ENCODE measurements around the gene PRPF40B. TPM values are rescaled to one million over a fixed set of nuclear protein-coding genes. Genes with fewer than 3 reads are reported as not detected.

Gene PRPF40B
- total RNA-seq, 2 experiments from 2014 or later = 4.7 to 6.5 TPM

- CTCF ChIA-PET = interaction anchor here (0.5 to 3.6 kb wide), 13 partner anchors 9 to 232 kb away, joined by 3 to 56 read pairs (median 5); partner anchors contain the start of genes FMNL3 and TMBIM6
- Mint-ChIP-seq H3K36me3 (ENCODE audit: low read depth) (peaks cover 63% of the 10 kb centered on the region), H3K27me3 (no peaks in the 10 kb centered on the region), H3K27ac (peak overlapping the region; percentile 78), H3K4me3 (no peak overlapping the region), H3K4me1 (ENCODE audit: low read depth) (peaks cover 42% of the 10 kb centered on the region), H3K9me3 (no peaks in the 10 kb centered on the region)
- intact Hi-C loops (cut with DNase I, micrococcal nuclease) = loop anchor here (2.0 to 5.0 kb wide), 4 partner anchors 17 to 192 kb away; no protein-coding TSS in a partner anchor
- Histone ChIP-seq H3K4me3 (ENCODE audit: low read length) (no peak overlapping the region), H3K27ac (ENCODE audit: low read depth in 1 of 2, low read length in 2 of 2) (peak overlapping the region; percentile 17 to 18), H3K4me1 (ENCODE audit: insufficient read depth, low read length) (peaks cover 31% of the 10 kb centered on the region), H3K27me3 (ENCODE audit: control insufficient read depth in 1 of 2, insufficient read depth in 2 of 2, low read length in 2 of 2) (no peaks in the 10 kb centered on the region), H3K9me3 (ENCODE audit: control insufficient read depth in 1 of 2, insufficient read depth in 1 of 2, low read length in 2 of 2) (no peaks in the 10 kb centered on the region), H3K36me3 (ENCODE audit: insufficient read depth, low read length) (peaks cover 47% of the 10 kb centered on the region)
- TF ChIP-seq CTCF (IDR thresholded peaks at IDR 0.05) = no peak
- DNase-seq (no peak), ATAC-seq (ENCODE audit: poor library complexity) (no peak)
- POLR2A ChIA-PET = interaction anchor here (0.7 to 5.3 kb wide), 6 partner anchors 17 to 514 kb away, joined by 3 to 36 read pairs (median 4); partner anchors contain the start of genes FMNL3 and NCKAP5L
Observed at GRCh38 chr12:49645146-49646039, 22.0 kb downstream of the PRPF40B start.

GRCh38 chr12:49646331-49646830, 23.0 kb downstream of the PRPF40B start:
- H3K4me3 ChIP-seq (ENCODE audit: low read length) = no peak overlapping the region
- Mint-ChIP-seq H3K4me1 (ENCODE audit: low read depth) (peaks cover 42% of the 10 kb centered on the region), H3K27ac (peak overlapping the region; percentile 78), H3K27me3 (no peaks in the 10 kb centered on the region), H3K36me3 (ENCODE audit: low read depth) (peaks cover 73% of the 10 kb centered on the region), H3K4me3 (no peak overlapping the region), H3K9me3 (no peaks in the 10 kb centered on the region)
- no peaks in the 10 kb centered on the region for H3K27me3 ChIP-seq (ENCODE audit: control insufficient read depth in 1 of 2, insufficient read depth in 2 of 2, low read length in 2 of 2)
- H3K4me1 ChIP-seq (ENCODE audit: insufficient read depth, low read length) = peaks cover 31% of the 10 kb centered on the region
- no peak for DNase-seq
- CTCF ChIA-PET = interaction anchor here (2.0 to 3.6 kb wide), 2 partner anchors 49 to 59 kb away, joined by 5 to 56 read pairs; partner anchors contain the start of gene FMNL3
- peaks cover 52% of the 10 kb centered on the region for H3K36me3 ChIP-seq (ENCODE audit: insufficient read depth, low read length)
- no peak overlapping the region for H3K27ac ChIP-seq (ENCODE audit: low read depth in 1 of 2, low read length in 2 of 2)
- ATAC-seq (ENCODE audit: poor library complexity) = no peak
- intact Hi-C loops (cut with DNase I, micrococcal nuclease) = loop anchor here in 1 of 2 experiments (5.0 kb wide), 1 partner anchor 191 kb away; no protein-coding TSS in a partner anchor
- POLR2A ChIA-PET = interaction anchor here (5.3 kb wide), 1 partner anchor 16 kb away, joined by 36 read pairs; no protein-coding TSS in a partner anchor
- H3K9me3 ChIP-seq (ENCODE audit: control insufficient read depth in 1 of 2, insufficient read depth in 1 of 2, low read length in 2 of 2) = no peaks in the 10 kb centered on the region
- no peak for TF ChIP-seq CTCF (IDR thresholded peaks at IDR 0.05)

- peaks cover 80% of the 10 kb centered on the region for H3K36me3 Mint-ChIP-seq (ENCODE audit: low read depth)
- H3K9me3 Mint-ChIP-seq = no peaks in the 10 kb centered on the region
- intact Hi-C loops (cut with DNase I, micrococcal nuclease) = loop anchor here in 1 of 2 experiments (5.0 kb wide), 1 partner anchor 190 kb away; no protein-coding TSS in a partner anchor
- no peaks in the 10 kb centered on the region for H3K27me3 Mint-ChIP-seq
- Histone ChIP-seq H3K4me3 (ENCODE audit: low read length) (no peak overlapping the region), H3K27me3 (ENCODE audit: control insufficient read depth in 1 of 2, insufficient read depth in 2 of 2, low read length in 2 of 2) (no peaks in the 10 kb centered on the region), H3K4me1 (ENCODE audit: insufficient read depth, low read length) (peaks cover 31% of the 10 kb centered on the region), H3K9me3 (ENCODE audit: control insufficient read depth in 1 of 2, insufficient read depth in 1 of 2, low read length in 2 of 2) (no peaks in the 10 kb centered on the region), H3K36me3 (ENCODE audit: insufficient read depth, low read length) (peaks cover 57% of the 10 kb centered on the region), H3K27ac (ENCODE audit: low read depth in 1 of 2, low read length in 2 of 2) (no peak overlapping the region)
- DNase-seq = no peak
- peak overlapping the region; percentile 78 for H3K27ac Mint-ChIP-seq
- CTCF ChIA-PET = interaction anchor here (0.8 to 2.0 kb wide), 5 partner anchors 10 to 94 kb away, joined by 3 to 6 read pairs (median 5); partner anchors contain the start of gene TMBIM6
- ATAC-seq (ENCODE audit: poor library complexity) = no peak
- H3K4me3 Mint-ChIP-seq = no peak overlapping the region
- POLR2A ChIA-PET = interaction anchor here (0.7 to 5.3 kb wide), 5 partner anchors 10 to 94 kb away, joined by 3 to 36 read pairs (median 11); partner anchors contain the start of genes FMNL3 and TMBIM6
- peaks cover 42% of the 10 kb centered on the region for H3K4me1 Mint-ChIP-seq (ENCODE audit: low read depth)
- TF ChIP-seq CTCF (IDR thresholded peaks at IDR 0.05) = no peak
Observed at GRCh38 chr12:49646871-49647654, 23.7 kb downstream of the PRPF40B start.
